NB4 (cell line): Measurements from ENCODE around the gene LTBP4.
A peak's percentile ranks its signal among the peaks of the same experiment; 100 is the strongest.

Experiments
- DNase-seq: peaks from one replicate; pipeline ENCODE4 v3.0.0; 2010; ENCODE audit warnings: low read depth
- H3K4me3 ChIP-seq: one replicate; pipeline ENCODE4 v1.5.1; 2011; ENCODE audit warnings: mild to moderate bottlenecking, low read depth, low read length, moderate library complexity
- CTCF ChIP-seq: IDR thresholded peaks from one replicate; pipeline ENCODE4 v1.5.1; 2012; ENCODE audit warnings: low read depth, low read length
- MYC ChIP-seq: IDR thresholded peaks from 2 replicates; pipeline ENCODE4 v1.6.1; 2011; ENCODE audit warnings: low read depth, low read length
- POLR2A ChIP-seq: IDR thresholded peaks from 2 replicates; pipeline ENCODE4 v1.6.1; 2011; ENCODE audit warnings: mild to moderate bottlenecking; ENCODE audit not compliant: insufficient read length; ENCODE audit errors: extremely low read depth
- TF ChIP-seq, protein P1 (sequence below): IDR thresholded peaks from 2 replicates; pipeline ENCODE4 v1.6.1; 2011; ENCODE audit warnings: low read depth, low read length

The LTBP4 gene

DNA sequence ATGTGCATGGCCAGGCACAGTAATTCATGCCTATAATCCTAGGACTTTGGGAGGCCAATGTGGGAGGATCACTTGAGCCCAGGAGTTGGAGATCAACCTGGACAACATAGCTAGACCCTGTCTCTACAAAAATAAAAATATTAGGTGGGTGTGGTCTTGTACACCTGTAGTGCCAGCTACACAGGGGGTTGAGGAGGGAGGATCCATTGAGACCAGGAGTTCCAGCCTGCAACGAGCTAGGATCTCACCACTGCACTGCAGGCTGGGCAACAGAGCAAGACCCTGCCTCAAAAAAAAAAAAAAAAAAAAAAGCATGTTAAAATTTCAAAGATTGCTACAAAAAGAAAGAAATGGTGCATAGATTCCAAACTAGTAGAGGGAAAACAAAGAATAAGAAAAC, 37.2 kb downstream of the LTBP4 start:
- TF ChIP-seq POLR2A (no peak), CTCF (no peak), MYC (no peak)
- TF ChIP-seq, protein P1, sequence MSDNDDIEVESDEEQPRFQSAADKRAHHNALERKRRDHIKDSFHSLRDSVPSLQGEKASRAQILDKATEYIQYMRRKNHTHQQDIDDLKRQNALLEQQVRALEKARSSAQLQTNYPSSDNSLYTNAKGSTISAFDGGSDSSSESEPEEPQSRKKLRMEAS = no peak

DNA sequence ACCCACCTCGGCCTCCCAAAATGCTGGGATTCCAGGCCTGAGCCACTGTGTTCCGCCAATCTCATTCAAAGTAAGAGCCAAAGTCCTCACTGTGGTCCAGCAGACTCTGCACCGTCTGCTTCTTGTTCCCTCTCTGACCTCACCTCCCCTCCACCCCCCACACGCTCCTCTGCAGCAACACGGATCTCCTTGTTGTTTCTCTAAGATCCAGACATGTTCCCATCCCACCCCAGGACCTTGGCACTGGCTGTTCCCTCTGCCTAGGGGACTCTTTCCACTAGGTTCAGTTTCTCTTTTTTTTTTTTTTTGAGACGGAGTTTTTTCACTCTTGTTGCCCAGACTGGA, 38.4 kb downstream of the LTBP4 start:
- no peak for TF ChIP-seq MYC
- no peak overlapping the region for H3K4me3 ChIP-seq
- no peak for DNase-seq

More for the DNA sequence above, 37.2 kb downstream of the LTBP4 start:
- DNase-seq = no peak
- H3K4me3 ChIP-seq = no peak overlapping the region

- no peak overlapping the region for H3K4me3 ChIP-seq
- TF ChIP-seq POLR2A (no peak), MYC (no peak), CTCF (no peak)
- TF ChIP-seq, protein P1 = no peak
- DNase-seq = peak; percentile 46
These were observed 39.6 kb downstream of the LTBP4 start for GRCh38 chr19:40640744-40641143.

DNA sequence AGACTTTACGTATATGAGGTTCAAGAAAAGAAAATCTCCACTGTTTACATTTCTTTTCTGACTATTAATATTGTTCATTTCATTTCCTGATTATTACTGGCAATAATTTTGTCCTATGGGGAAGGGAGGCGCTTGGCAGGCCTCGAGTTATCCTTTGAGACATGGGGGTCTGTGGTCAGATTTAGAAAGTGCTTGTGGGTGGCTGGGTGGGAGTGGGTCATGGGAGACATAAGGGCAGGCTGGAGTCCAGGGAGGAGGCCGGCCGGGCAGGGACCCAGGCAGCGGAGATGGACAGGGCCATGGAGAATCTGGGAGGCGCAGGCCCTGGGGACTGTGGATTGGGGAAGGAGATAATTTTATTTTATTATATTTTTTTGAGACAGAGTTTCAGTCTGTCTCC, 40.1 kb downstream of the LTBP4 start:
- H3K4me3 ChIP-seq = no peak overlapping the region
- DNase-seq = no peak
- TF ChIP-seq CTCF = no peak

DNA sequence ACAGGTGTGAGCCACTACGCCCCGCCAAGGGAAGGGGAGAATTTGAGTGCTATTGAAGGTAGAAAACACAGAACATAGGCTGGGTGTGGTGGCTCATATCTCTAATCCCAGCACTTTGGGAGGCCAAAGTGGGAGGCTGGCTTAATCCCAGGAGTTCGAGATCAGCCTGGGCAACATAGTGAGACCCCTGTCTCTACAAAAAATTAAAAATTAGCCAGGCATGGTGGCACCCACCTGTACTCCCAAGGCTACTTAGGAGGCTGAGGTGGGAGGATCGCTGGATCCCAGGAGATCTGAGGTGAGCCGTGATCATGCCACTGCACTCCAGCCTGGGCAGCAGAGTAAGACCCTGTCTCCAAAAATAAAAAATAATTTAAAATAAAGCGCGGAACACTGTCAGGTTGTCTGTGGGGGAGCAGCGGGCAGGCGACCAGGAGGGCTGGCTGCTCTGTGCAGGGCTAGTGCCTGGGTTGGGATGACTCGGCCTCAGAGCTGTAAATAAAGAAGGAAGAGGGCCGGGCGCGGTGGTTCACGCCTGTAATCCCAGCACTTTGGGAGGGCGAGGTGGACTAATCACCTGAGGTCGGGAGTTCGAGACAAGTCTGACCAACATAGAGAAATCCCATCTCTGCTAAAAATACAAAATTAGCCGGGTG, 41.0 kb downstream of the LTBP4 start:
- no peak for DNase-seq
- TF ChIP-seq POLR2A = no peak
- no peak for TF ChIP-seq MYC
- no peak for TF ChIP-seq CTCF
- TF ChIP-seq, protein P1 = no peak

GRCh38 chr19:40642757-40643305, 41.7 kb downstream of the LTBP4 start:
- TF ChIP-seq POLR2A (no peak), MYC (no peak), CTCF (no peak)
- TF ChIP-seq, protein P1 = no peak
- no peak overlapping the region for H3K4me3 ChIP-seq
- DNase-seq = no peak

More for the DNA sequence above, 41.0 kb downstream of the LTBP4 start:
- no peak overlapping the region for H3K4me3 ChIP-seq
